ENCODE measurements around the gene OR4N5.

- TF ChIP-seq POLR2AphosphoS5 (IDR thresholded peaks at IDR 0.05; ENCODE audit: borderline replicate concordance, low read depth, low read length) (no peak), EZH2 (IDR thresholded peaks at IDR 0.05) (no peak), FOXP2 (optimal IDR thresholded peaks at IDR 0.05; ENCODE audit: control extremely low read depth, extremely low read length, insufficient read depth) (no peak)
Observed at GRCh38 chr14:20179218-20179617, 40.6 kb downstream of the OR4N5 start.
